ENCODE data around the gene ERICH4. TPM values are rescaled to one million over a fixed set of nuclear protein-coding genes. Genes with fewer than 3 reads are reported as not detected.

The ERICH4 gene
- total and polyA plus RNA-seq, 2 of the 8 experiments (the other 6 are each of a cell fraction or from before 2014, with no cell fraction given) = not detected

- TF ChIP-seq CHD7 (IDR thresholded peaks at IDR 0.05; ENCODE audit: insufficient replicate concordance, low read length) = no peak
- no peak for TF ChIP-seq EGR1 (IDR thresholded peaks at IDR 0.05; ENCODE audit: borderline replicate concordance, low read depth, low read length)
- TF ChIP-seq KDM4A (IDR thresholded peaks at IDR 0.05; ENCODE audit: low read depth, low read length, severe bottlenecking) = no peak
- no peak for TF ChIP-seq NANOG (IDR thresholded peaks at IDR 0.05; ENCODE audit: insufficient read depth, low read depth, low read length, poor library complexity, severe bottlenecking)
- no peak for TF ChIP-seq TBP (IDR thresholded peaks at IDR 0.05; ENCODE audit: low read depth, low read length)
- no peak for TF ChIP-seq SUZ12 (IDR thresholded peaks at IDR 0.05; ENCODE audit: low read length)
- no peak for TF ChIP-seq RBBP5 (IDR thresholded peaks at IDR 0.05; ENCODE audit: borderline replicate concordance, low read depth, low read length)
- TF ChIP-seq CHD2 (IDR thresholded peaks at IDR 0.05; ENCODE audit: low read length) = no peak
- TF ChIP-seq KDM1A (IDR thresholded peaks at IDR 0.05; ENCODE audit: borderline replicate concordance, low read length) = no peak
- no peak for TF ChIP-seq SAP30 (IDR thresholded peaks at IDR 0.05; ENCODE audit: insufficient read depth, insufficient replicate concordance, low read length)
- TF ChIP-seq ASH2L (IDR thresholded peaks at IDR 0.05; ENCODE audit: low read length) = no peak
- no peak for TF ChIP-seq SIN3A (conservative IDR thresholded peaks at IDR 0.05 in 1 of 2, IDR thresholded peaks at IDR 0.05 in 1 of 2; ENCODE audit: low read depth in 1 of 2, low read length in 2 of 2)
Observed at GRCh38 chr19:41421973-41422372, 21.0 kb upstream of the ERICH4 start (continued).
